Measurements from ENCODE around the gene CCDC102B. TPM values are rescaled to one million over a fixed set of nuclear protein-coding genes. Genes with fewer than 3 reads are reported as not detected.

The CCDC102B gene
- total and polyA plus RNA-seq, 2 of the 8 experiments (the other 6 are each of a cell fraction or from before 2014, with no cell fraction given): 0.80 to 1.1 TPM

- H2BK5ac ChIP-seq (ENCODE audit: low read depth, low read length): no peak overlapping the region
- no peak overlapping the region for H4K5ac ChIP-seq (ENCODE audit: insufficient read length, low read depth, low read length)
- no peak overlapping the region for H3K4me3 ChIP-seq (ENCODE audit: extremely low read depth in 1 of 4, insufficient read depth in 2 of 4, low read depth in 3 of 4, low read length in 4 of 4)
- FAIRE-seq: no peak
- no peak overlapping the region for H4K8ac ChIP-seq (ENCODE audit: extremely low read depth, insufficient read depth, low read length)
- 96% methylated on average over 1 of the region's 1 CpG; no CpG with 5 or more reads in 1 of the 2 experiments for WGBS, 2 experiments (ENCODE audit: extremely low coverage in 1 of 2, insufficient coverage in 1 of 2, insufficient read length in 1 of 2, insufficient replicate concordance in 2 of 2, low coverage in 1 of 2, low lambda C conversion rate in 2 of 2, missing lambda C conversion rate in 1 of 2)
- no peaks in the 10 kb centered on the region for H3K36me3 ChIP-seq (ENCODE audit: control insufficient read depth in 2 of 4, insufficient read depth in 4 of 4, low read length in 3 of 4)
- H3K27ac ChIP-seq (ENCODE audit: low read depth, low read length): no peak overlapping the region
- POLR2A ChIA-PET (ENCODE audit: partially characterized antibody): no interaction called here
- DNase-seq (ENCODE audit: low read depth in 1 of 2, low spot score in 2 of 2): no peak
- H2BK120ac ChIP-seq (replicated peaks; ENCODE audit: low read depth, low read length): no peak overlapping the region
- no peak overlapping the region for H3K4me2 ChIP-seq (ENCODE audit: insufficient read depth in 1 of 2, low read depth in 2 of 2, low read length in 2 of 2)
- no peak overlapping the region for H3K4ac ChIP-seq (replicated peaks; ENCODE audit: insufficient read length, low read depth, low read length)
- H3K14ac ChIP-seq (ENCODE audit: insufficient read length): no peak overlapping the region
- CTCF ChIA-PET (ENCODE audit: partially characterized antibody): no interaction called here
- no peaks in the 10 kb centered on the region for H3K9me3 ChIP-seq (ENCODE audit: insufficient read depth in 2 of 2, low read depth in 1 of 2, low read length in 1 of 2)
- H2BK15ac ChIP-seq (ENCODE audit: low read length): no peak overlapping the region
- no peaks in the 10 kb centered on the region for H3K79me2 ChIP-seq (ENCODE audit: control insufficient read depth in 1 of 2, insufficient read depth in 2 of 2, low read length in 2 of 2)
- no peaks in the 10 kb centered on the region for H3K79me1 ChIP-seq (ENCODE audit: low read depth, low read length)
- H2AK5ac ChIP-seq (ENCODE audit: low read depth, low read length): no peak overlapping the region
- H3K4me1 ChIP-seq (replicated peaks in 1 of 4; ENCODE audit: control insufficient read depth in 3 of 4, insufficient read depth in 4 of 4, low read length in 3 of 4): no peaks in the 10 kb centered on the region
- H3K23ac ChIP-seq (ENCODE audit: insufficient read length): no peak overlapping the region
- TF ChIP-seq NRF1 (IDR thresholded peaks at IDR 0.05; ENCODE audit: low read depth, low read length) (no peak), CHD1 (IDR thresholded peaks at IDR 0.05; ENCODE audit: low read depth, low read length) (no peak), BCL11A (IDR thresholded peaks at IDR 0.05; ENCODE audit: low read depth in 2 of 2, low read length in 2 of 2) (no peak), ATF2 (IDR thresholded peaks at IDR 0.05; ENCODE audit: low read length) (no peak)
- no peaks in the 10 kb centered on the region for H3K27me3 ChIP-seq (replicated peaks in 1 of 4; ENCODE audit: control insufficient read depth in 3 of 4, extremely low read depth in 1 of 4, insufficient read depth in 3 of 4, low read length in 3 of 4)
- no peak overlapping the region for H2BK12ac ChIP-seq (ENCODE audit: low read depth, low read length)
- no peak overlapping the region for H4K91ac ChIP-seq (replicated peaks; ENCODE audit: insufficient read length, low read length)
- H3K56ac ChIP-seq (replicated peaks; ENCODE audit: insufficient read length, low read depth, low read length): no peak overlapping the region
- H3K9ac ChIP-seq (replicated peaks in 1 of 4; ENCODE audit: extremely low read depth in 1 of 4, low read depth in 3 of 4, low read length in 3 of 4): no peak overlapping the region
- H2AFZ ChIP-seq (ENCODE audit: low read length): no peak overlapping the region
- H4K20me1 ChIP-seq (replicated peaks in 1 of 2; ENCODE audit: control insufficient read depth in 1 of 2, insufficient read depth in 2 of 2, low read length in 2 of 2): no peaks in the 10 kb centered on the region
- no peaks in the 10 kb centered on the region for H3K23me2 ChIP-seq (ENCODE audit: low read depth, low read length)
- no peak overlapping the region for H3K18ac ChIP-seq (ENCODE audit: extremely low read depth, low read length)
- no peak overlapping the region for H2BK20ac ChIP-seq (ENCODE audit: low read length)
Observed at GRCh38 chr18:68848242-68848641, 50.4 kb downstream of the CCDC102B start.
